Liver (tissue), 3 donors: ENCODE data around the gene MYO16.

ENCODE experiments used
- ATF3 ChIP-seq: IDR thresholded peaks from 2 replicates; pipeline ENCODE4 v1.6.1; 2016; ENCODE audit warnings: antibody characterized with exemption
- CTCF ChIP-seq: fragments of 150-350 bp; IDR thresholded peaks from 2 replicates; pipeline ENCODE4 v1.5.1; 2017; ENCODE audit warnings: improper control_type of control experiment, low read depth, low read length; ENCODE audit not compliant: missing input control
- FOXA1 ChIP-seq: IDR thresholded peaks from 2 replicates; pipeline ENCODE4 v1.6.1; 2016; ENCODE audit warnings: antibody characterized with exemption
- MAX ChIP-seq: IDR thresholded peaks from 2 replicates; pipeline ENCODE4 v1.6.1; 2016; ENCODE audit warnings: antibody characterized with exemption
- RAD21 ChIP-seq, 2 donors: IDR thresholded peaks; 2 replicates each; pipeline ENCODE4 v1.6.1; 2016; ENCODE audit warnings: antibody characterized with exemption in 2 of 2, mild to moderate bottlenecking in 2 of 2
- REST ChIP-seq: IDR thresholded peaks from 2 replicates; pipeline ENCODE4 v1.6.1; 2016; ENCODE audit warnings: antibody characterized with exemption, mild to moderate bottlenecking
- SP1 ChIP-seq: IDR thresholded peaks from 2 replicates; pipeline ENCODE4 v1.6.1; 2018; ENCODE audit warnings: antibody characterized with exemption, mild to moderate bottlenecking
- TAF1 ChIP-seq: conservative IDR thresholded peaks from 2 replicates; pipeline ENCODE4 v1.6.1; 2016; ENCODE audit warnings: antibody characterized with exemption, mild to moderate bottlenecking
- YY1 ChIP-seq: IDR thresholded peaks from 2 replicates; pipeline ENCODE4 v1.6.1; 2016; ENCODE audit warnings: antibody characterized with exemption, mild to moderate bottlenecking
- ZBTB33 ChIP-seq: IDR thresholded peaks from 2 replicates; pipeline ENCODE4 v1.6.1; 2016; ENCODE audit warnings: antibody characterized with exemption
- donor health status: healthy.
- donor health status: healthy.

GRCh38 chr13:108962654-108963053 is 333.2 kb downstream of the MYO16 start:
- TF ChIP-seq YY1 (no peak), CTCF (no peak), TAF1 (no peak), RAD21 (IDR thresholded peaks at IDR 0.05) (no peak), REST (no peak), MAX (no peak), ZBTB33 (no peak), FOXA1 (no peak), SP1 (no peak), ATF3 (no peak)
